Pancreas (tissue), 10 donors: ENCODE measurements around the gene CCP110. TPM values are rescaled to one million over a fixed set of nuclear protein-coding genes. Genes with fewer than 3 reads are reported as not detected.
A peak's percentile ranks its signal among the peaks of the same experiment; 100 is the strongest.
"Not testable (repeated sequence)": the region's sequence is repeated elsewhere in the genome, so short reads cannot be mapped to it uniquely, and the experiment has no call there.

Source experiments
- ATAC-seq, 4 donors: fragments of 200-7000 bp; cut with Tn5 transposase; one replicate each; pipeline versions ENCODE4 v1.8.0 to v1.9.1; 2020; ENCODE audit warnings: mild to moderate bottlenecking in 4 of 4, moderate library complexity in 4 of 4
- DNase-seq, 6 donors: peaks; one replicate each; pipeline ENCODE4 v3.0.0-alpha.2; 2020
- FAIRE-seq: peaks from 2 replicates; lab custom pipeline; 2012; peaks lifted over from hg19 to GRCh38; lab: Jason Lieb, UNC
- H3K27ac ChIP-seq, 4 donors: fragments of 200-600 bp; sonication (generic); 1 replicate in 3 of 4; 2 replicates in 1 of 4; pipeline versions ENCODE4 v1.5.0 to v1.8.0; 2020
- H3K27me3 ChIP-seq, 4 donors: fragments of 200-600 bp; one replicate each; pipeline ENCODE4 v1.8.0; 2021
- H3K36me3 ChIP-seq, 3 donors: fragments of 200-600 bp; sonication (generic) in 1 of 3; one replicate each; pipeline versions ENCODE4 v1.5.0 to v1.8.0; 2020 to 2021
- H3K4me1 ChIP-seq, 3 donors: fragments of 200-600 bp; one replicate each; pipeline ENCODE4 v1.8.0; 2021
- H3K4me3 ChIP-seq, 4 donors: fragments of 200-600 bp; sonication (generic) in 2 of 4; one replicate each; pipeline versions ENCODE4 v1.5.0 to v1.8.0; 2020 to 2021
- H3K9me3 ChIP-seq, 4 donors: fragments of 200-600 bp; one replicate each; pipeline ENCODE4 v1.8.0; 2021
- CTCF ChIP-seq, 4 donors: fragments of 200-600 bp; sonication (generic) in 3 of 4; IDR thresholded peaks; one replicate each; pipeline versions ENCODE4 v1.5.0 to v1.8.0; 2021; ENCODE audit warnings: antibody characterized with exemption in 4 of 4
- WGBS, 2 donors: extraction: QIAGEN DNeasy Blood & Tissue Kit; methylation state at CpG; one replicate each; pipeline ENCODE4 v1.1.7; 2013; 5-methylcytosine and 5-hydroxymethylcytosine counted together
- intact Hi-C, 3 donors: fragments of 100-400 bp; cut with DNase I; formaldehyde crosslinking; loops; one replicate each; pipeline versions ENCODE4 v1.11.1 to v1.14.2; 2022
- polyA plus RNA-seq, 2 donors: library from polyadenylated mRNA; stranded (reverse); fragments of 200-250 nt; gene quantifications; one replicate each; pipeline ENCODE4 v1.2.3, GENCODE V29; 2013
- total RNA-seq, 6 donors: library from RNA; stranded (reverse); fragmentation: NEBNext Ultra II Directional in 4 of 6; extraction: Animal tissue kit (Norgen Biotek cat#: 25700) in 4 of 6; gene quantifications; one replicate each; pipeline versions ENCODE4 v1.2.1 to v1.2.4, GENCODE V29; 2021 to 2023
- donor health status: healthy with polysubstance abuse.
- donor health status: DM: no; HTN: no; CAD: no; lungs with moderate emphysema.
- donor health status: DM: no; HTN: no; CAD: no.
- donor health status: control.
- donor health status: control.
- donor health status: Bipolar disorder and iron deficiency.
- donor health status: DM: yes; HTN: yes; CAD: no.
- donor health status: DM: no; HTN: no; CAD: no.
- donor health status: DM: no; HTN: no; CAD: no.
- donor health status: DM: yes; HTN: yes; CAD: no.

Gene CCP110
- total and polyA plus RNA-seq, 8 donors: 2.7 to 7.9 (median 5.1) TPM

DNA sequence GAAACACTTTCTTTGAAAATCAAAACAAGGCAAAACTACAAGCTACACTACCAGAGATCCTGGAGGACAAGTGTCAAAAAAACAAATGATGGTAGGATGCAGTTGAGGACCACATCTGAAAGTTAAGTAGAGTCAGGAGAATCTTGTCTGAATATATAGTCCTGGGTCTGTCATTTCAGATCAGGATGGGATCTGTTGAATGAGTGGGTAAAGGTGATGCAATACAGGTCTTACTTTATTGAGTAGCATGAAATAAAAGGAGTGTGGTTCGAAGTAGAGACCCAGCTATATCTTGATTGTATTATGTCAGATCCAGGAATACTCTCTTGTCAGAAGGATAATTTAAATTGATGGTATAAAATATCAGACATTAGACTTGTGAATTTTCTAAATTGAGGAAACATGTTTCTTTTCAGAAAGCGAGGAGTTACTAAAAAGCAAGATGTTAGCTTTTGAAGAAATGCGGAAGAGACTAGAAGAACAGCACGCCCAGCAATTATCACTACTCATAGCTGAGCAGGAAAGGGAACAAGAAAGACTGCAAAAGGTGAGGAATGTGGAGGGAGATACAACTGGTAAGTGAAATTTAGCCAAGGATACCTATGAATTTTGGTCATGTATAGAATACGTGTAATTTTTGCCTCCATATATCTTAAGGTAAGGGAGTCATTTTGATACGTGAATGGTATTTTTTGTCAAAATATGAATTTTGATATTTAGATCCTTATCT is 16.7 kb downstream of the CCP110 start:
- no peak for FAIRE-seq

DNA sequence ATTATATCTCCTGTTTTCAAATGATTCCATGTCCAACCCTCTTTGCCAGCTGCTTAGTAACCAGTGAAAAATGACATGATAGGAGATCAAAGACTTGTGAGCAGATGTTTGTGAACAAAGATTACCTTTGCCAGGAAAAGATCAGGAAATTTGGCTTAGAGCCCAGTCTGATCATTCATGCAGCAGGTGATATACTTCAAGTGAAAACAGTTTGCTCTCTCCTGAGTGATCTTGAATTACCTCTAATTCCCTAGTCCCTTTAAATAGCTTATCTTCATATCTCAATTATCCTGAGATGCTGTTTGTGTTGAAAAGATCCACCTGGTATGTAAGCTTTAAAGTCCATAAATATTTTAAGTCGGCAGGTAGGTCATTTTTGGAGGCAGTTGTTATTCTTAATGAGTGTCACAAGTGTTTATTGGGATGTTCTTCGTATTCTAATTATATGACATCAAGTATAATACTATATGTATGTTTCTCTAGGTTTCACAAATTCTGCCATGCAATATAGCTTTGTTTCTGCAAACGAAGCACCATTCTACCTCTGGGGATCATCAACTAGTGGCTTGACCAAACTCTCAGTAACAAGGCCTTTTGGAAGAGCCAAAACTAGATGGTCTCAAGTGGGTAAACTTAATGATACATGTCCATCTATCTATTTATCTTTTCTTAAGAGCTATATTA is 18.5 kb downstream of the CCP110 start:
- intact Hi-C loops: no loop called here
- DNase-seq: peak in 1 of 6 donors; percentile 35
- Histone ChIP-seq H3K27ac (no peak overlapping the region), H3K27me3 (no peaks in the 10 kb centered on the region), H3K9me3 (no peaks in the 10 kb centered on the region), H3K36me3 (peaks cover 0 to 24% (median 0%) of the 10 kb centered on the region in 3 donors), H3K4me1 (peaks cover 0 to 11% (median 9%) of the 10 kb centered on the region in 3 donors), H3K4me3 (no peak overlapping the region)
- ATAC-seq: peak; percentile 35 to 87 (median 80)
- FAIRE-seq: peak; percentile 32
- no peak for TF ChIP-seq CTCF (IDR thresholded peaks at IDR 0.05)
- WGBS, 2 donors: 68 to 73% methylated on average over 3 of the region's 3 CpGs

More for the DNA sequence above, 16.7 kb downstream of the CCP110 start:
- Histone ChIP-seq H3K27me3 (no peaks in the 10 kb centered on the region), H3K27ac (no peak overlapping the region), H3K36me3 (peaks cover 0 to 11% (median 5%) of the 10 kb centered on the region in 3 donors), H3K4me1 (peaks cover 0 to 11% (median 9%) of the 10 kb centered on the region in 3 donors), H3K9me3 (no peaks in the 10 kb centered on the region), H3K4me3 (no peak overlapping the region)
- ATAC-seq (no peak), DNase-seq (no peak)
- intact Hi-C loops: no loop called here
- no peak for TF ChIP-seq CTCF (IDR thresholded peaks at IDR 0.05)
- 96 to 98% methylated on average over 6 of the region's 6 CpGs for WGBS, 2 donors

DNA sequence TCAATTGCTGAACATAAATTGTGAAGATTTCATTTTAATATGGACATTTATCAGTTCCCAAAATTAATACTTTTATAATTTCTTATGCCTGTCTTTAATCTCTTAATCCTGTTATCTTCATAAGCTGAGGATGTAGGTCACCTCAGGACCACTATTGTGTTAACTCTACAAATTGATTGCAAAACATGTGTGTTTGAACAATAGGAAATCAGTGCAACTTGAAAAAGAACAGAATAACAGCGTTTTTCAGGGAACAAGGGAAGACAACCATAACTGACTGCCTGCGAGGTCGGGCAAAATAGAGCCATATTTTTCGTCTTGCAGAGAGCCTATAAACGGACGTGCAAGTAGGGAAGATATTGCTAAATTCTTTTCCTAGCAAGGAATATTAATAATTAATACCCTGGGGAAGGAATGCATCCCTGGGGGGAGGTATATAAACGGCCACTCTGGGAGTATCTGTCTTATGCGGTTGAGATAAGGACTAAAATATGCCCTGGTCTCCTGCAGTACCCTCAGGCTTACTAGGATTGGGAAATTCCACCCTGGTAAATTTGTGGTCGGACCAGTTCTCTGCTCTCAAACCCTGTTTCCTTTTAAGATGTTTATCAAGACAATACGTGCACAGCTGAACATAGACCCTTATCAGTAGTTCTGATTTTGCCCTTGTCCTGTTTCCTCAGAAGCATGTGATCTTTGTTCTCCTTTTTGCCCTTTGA is 19.7 kb downstream of the CCP110 start:
- DNase-seq, ATAC-seq, H3K27ac ChIP-seq, H3K27me3 ChIP-seq, H3K9me3 ChIP-seq, FAIRE-seq, intact Hi-C loops, H3K4me3 ChIP-seq: not testable (repeated sequence)
- WGBS, 2 donors: 83 to 85% methylated on average over 10 of the region's 10 CpGs
- Histone ChIP-seq H3K4me1 (peaks cover 0 to 11% (median 9%) of the 10 kb centered on the region in 3 donors), H3K36me3 (peaks cover 0 to 24% (median 0%) of the 10 kb centered on the region in 3 donors)

DNA sequence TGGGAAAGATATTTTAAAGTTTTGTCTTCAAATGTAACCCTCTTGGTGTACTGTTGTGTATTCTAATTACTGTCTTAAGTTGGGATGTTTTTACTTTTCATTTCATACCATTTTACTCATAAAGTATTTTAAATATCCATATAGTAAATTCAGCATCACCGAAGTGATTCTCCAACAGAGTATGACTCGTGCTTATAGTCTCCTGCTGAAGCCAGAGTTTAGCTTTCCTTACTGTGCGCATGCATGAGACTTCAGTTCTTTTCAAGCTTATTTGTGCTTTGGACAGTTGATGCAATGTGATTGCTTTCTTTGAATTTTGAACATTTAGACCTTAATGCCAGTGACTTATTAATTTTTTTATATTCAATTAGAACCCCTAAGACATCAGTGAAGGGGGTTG is 24.4 kb downstream of the CCP110 start:
- TF ChIP-seq CTCF (IDR thresholded peaks at IDR 0.05): no peak
- ATAC-seq: no peak
- intact Hi-C loops: no loop called here
- H3K4me3 ChIP-seq: no peak overlapping the region
- H3K27ac ChIP-seq: no peak overlapping the region
- no peaks in the 10 kb centered on the region for H3K4me1 ChIP-seq
- H3K36me3 ChIP-seq: peaks cover 0 to 19% (median 0%) of the 10 kb centered on the region in 3 donors
- no peaks in the 10 kb centered on the region for H3K27me3 ChIP-seq
- WGBS, 2 donors: 96 to 99% methylated on average over 3 of the region's 3 CpGs
- FAIRE-seq: no peak
- DNase-seq: no peak
- H3K9me3 ChIP-seq: no peaks in the 10 kb centered on the region

DNA sequence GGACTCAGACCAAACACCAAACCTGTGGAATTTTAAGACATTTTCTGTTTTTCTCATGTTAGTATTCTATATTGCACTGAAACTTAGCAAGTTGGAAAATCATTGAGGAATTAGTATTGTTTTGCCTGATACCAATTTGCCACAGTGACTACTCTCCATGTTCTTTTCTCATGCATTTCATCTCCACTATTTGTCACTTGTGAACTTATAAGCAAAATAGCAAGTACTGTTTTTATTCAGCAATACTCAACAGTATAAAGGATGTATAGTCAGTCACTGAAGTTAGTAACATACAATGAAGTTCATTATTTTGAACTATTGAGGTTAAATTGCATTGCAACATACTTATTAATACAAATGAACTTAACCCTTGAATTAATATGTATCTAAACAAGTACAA is 25.9 kb downstream of the CCP110 start:
- intact Hi-C loops: no loop called here
- Histone ChIP-seq H3K4me3 (no peak overlapping the region), H3K27me3 (no peaks in the 10 kb centered on the region), H3K27ac (no peak overlapping the region), H3K9me3 (no peaks in the 10 kb centered on the region), H3K36me3 (peaks cover 0 to 19% (median 0%) of the 10 kb centered on the region in 3 donors), H3K4me1 (peaks cover 0 to 2% (median 0%) of the 10 kb centered on the region in 3 donors)
- DNase-seq (no peak), ATAC-seq (no peak), FAIRE-seq (no peak)
- TF ChIP-seq CTCF (IDR thresholded peaks at IDR 0.05): no peak
